CD4-positive, alpha-beta T cell treated with Interleukin-17A for 1 hour (primary cell): ENCODE data around the gene TMPRSS11E.
"Not testable (repeated sequence)": the region's sequence is repeated elsewhere in the genome, so short reads cannot be mapped to it uniquely, and the experiment has no call there.

ENCODE experiments used
- DNase-seq: peaks from one replicate; pipeline ENCODE4 v3.0.0-alpha.2; 2020

TMPRSS11E gene, protein sequence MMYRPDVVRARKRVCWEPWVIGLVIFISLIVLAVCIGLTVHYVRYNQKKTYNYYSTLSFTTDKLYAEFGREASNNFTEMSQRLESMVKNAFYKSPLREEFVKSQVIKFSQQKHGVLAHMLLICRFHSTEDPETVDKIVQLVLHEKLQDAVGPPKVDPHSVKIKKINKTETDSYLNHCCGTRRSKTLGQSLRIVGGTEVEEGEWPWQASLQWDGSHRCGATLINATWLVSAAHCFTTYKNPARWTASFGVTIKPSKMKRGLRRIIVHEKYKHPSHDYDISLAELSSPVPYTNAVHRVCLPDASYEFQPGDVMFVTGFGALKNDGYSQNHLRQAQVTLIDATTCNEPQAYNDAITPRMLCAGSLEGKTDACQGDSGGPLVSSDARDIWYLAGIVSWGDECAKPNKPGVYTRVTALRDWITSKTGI

DNA sequence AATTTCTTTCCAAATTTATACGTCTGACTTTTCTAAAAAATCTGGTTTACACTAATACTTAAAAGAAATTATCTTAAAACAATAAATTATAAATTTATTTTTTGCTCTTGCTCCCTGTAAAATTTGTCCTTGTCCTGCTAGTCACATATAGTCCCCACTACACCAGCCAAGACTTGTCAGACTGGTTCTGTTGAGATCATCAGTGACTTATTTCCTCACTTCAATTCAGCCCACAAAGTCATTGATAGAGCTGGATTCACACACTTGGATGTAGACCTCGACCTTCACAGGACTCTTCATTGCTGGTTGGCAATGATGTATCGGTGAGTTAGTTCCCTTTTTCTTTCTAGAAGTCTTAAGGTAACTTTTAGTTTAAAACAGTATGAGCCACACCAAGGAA, at the start of gene TMPRSS11E:
TMPRSS11E (plus strand) TSS at position 263 of the 400 bp plus-strand sequence; CDS start at position 313, 50 bp downstream.
- DNase-seq = no peak

DNA sequence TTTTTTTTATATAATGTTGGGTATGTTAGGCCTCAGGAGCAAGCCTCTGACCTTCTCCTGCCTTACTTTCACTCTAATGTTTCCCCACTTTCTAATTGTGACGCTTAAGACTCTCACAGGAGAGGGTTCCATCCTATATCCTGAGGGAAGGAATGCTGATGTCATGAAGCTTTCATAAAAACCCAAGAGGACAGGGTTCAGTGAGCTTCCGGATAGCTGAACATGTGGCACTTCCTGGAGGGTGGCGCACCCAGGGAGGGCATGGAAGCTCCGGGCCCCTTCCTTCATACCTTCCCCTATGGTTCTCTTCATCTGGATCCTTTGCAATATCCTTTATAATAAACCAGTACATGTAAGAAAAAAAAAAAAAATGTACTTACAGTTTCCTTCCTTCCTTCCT, 48.0 kb upstream of the TMPRSS11E start:
- DNase-seq = no peak

DNA sequence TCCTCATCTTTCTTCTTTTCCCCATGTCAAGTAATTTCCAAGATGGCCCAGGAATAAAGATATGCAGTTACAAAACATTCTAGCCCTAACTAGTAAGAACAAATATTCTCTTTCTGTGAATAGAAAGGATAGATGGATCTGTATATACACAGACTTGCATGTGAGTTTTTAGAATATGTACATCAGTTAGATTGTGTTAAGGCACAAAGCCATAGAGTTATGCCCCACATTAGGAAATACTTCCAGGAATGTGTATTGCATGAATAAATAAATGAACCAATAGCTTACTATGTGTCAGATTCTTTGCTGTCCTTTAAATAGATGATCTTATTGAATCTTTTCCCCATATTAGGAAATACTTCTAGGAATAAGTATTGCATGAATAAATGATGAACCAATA, 46.0 kb upstream of the TMPRSS11E start:
- DNase-seq = no peak

DNA sequence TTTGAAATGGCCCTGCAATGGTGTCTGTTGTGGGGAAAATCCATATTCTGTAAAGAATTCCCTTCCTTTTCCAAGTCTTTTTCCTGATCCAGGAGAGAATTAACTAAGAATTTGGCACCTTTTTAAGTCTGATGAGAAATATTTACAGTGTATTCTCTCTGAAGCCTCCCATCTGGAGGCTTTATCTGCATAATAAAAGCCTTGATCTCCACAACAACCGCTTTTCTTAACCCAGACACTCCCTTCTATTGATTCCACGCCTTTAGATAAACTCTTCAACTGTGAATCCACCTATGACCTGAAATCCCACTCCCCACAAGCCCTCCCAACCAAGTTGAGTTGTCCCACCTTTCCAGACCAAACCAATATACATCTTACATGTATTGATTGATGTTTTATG, 43.1 kb upstream of the TMPRSS11E start:
- DNase-seq = no peak

DNA sequence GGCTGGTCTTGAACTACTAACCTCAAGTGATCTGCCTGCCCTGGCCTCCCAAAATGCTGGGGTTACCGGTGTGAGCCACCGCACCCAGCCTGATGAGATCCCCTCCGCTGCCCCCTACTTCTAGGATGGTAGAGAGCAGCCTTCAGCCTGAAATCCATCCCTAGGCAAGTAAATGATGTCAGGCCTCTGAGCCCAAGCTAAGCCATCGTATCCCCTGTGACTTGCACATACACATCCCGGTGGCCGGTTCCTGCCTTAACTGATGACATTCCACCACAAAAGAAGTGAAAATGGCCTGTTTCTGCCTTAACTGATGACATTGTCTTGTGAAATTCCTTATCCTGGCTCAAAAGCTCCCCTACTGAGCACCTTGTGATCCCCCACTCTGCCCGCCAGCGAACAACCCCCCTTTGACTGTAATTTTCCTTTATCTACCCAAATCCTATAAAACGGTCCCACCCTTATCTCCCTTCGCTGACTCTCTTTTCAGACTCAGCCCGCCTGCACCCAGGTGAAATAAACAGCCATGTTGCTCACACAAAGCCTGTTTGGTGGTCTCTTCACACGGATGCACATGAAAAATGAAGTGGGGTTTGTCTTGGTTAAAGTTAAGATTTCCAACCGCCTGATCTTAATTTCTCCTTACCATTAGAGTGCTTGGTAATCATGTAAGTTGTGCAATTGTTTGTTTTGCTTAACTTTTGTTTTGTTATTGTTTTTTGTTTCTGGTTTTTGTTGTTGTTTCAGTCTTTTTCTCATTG, 41.4 kb upstream of the TMPRSS11E start:
- DNase-seq = not testable (repeated sequence)

DNA sequence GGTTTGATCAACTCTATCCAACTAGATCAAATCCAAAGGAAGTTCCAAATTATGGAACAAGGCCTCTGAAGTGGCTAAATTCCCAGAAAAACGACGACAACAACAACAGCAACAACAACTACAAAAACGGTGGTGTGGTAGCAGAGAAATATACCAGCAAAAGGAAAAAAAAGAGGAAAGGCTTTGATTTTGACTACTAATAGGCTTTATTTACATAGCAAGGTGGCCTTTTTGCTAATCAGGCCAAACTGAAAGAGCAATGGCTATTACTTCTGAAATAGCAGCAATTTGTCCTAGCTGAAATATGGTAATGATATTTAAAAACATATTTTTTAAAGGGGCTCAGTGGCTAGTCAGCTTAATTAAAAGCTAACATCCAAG, 40.8 kb upstream of the TMPRSS11E start:
- DNase-seq = no peak

DNA sequence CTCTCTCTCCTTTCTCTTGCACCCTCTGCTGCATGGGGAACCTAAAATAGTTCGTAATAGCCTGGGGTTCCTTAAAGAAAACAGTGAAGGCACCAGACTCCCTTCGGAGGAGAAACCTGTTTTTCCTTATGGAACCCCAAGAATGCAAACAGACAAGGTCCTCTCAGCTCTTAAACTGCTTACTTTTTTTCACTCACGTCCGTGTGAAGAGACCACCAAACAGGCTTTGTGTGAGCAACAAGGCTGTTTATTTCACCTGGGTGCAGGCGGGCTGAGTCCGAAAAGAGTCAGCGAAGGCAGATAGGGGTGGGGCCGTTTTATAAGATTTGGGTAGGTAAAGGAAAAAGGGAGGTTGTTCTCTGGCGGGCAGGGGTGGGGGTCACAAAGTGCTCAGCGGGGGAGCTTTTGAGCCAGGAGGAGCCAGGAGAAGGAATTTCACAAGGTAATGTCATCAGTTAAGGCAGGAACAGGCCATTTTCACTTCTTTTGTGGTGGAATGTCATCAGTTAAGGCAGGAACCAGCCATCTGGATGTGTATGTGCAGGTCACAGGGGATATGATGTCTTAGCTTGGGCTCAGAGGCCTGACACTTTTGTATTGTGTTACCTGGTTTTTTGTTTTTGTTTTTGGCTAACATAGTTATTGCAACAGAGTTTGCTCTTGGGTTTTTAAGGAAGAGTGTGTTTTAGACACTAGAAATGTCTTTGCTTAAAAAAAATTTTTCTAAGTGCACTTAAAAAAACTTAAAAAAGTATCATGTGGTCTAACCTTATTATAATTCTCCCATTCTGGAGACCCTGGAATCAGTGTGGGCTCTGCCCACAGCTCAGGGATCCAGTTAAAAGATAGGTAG, 40.0 kb upstream of the TMPRSS11E start:
- not testable (repeated sequence) for DNase-seq

DNA sequence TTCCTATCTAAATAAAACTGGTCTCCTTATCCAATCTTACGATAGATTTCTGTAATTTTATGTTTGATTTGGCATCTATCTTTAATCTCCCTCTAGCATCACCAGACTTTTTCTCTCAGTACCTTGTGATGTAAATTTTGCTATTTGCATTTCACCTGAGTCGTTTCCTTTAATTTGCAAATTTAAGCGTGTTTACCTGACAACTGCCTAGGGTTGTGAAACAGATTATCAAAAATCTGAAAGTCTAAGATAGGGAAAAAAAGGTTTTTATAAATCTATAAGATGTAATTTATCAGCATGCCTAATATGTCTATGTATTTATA, 39.4 kb upstream of the TMPRSS11E start:
- DNase-seq = no peak

DNA sequence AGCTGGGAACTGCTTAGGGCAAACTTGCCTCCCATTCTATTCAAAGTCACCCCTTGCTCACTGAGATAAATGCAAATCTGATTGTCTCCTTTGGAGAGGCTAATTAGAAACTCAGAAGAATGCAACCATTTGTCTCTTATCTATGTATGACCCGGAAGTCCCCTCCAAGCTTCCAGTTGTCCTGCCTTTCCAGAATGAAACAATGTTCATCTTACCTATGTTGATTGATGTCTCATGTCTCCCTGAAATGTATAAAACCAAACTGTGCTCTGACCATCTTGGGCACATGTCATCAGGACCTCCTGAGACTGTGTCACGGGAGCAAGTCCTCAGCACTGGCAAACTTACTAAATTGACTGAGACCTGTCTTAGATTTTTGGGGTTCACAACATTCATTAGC, 37.1 kb upstream of the TMPRSS11E start:
- no peak for DNase-seq

DNA sequence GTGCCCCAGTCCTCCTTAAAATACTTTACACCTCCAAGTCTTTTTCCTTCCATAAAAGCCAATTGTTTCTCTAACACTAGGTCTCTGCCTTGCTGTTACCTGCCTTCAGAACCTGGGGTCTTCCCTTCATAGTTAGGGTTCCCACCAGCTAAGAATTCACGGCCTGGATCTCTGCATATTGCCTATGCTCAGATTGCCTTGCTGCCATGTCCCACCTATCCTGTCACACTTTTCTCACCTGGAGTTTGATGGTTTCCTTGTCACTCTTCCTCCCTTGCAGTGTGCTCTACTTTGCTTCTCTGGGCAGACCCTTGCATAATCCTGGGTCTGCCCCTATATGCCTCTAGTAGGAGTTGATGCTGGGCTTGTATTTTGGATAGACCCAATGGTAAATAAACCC, 36.6 kb upstream of the TMPRSS11E start:
- DNase-seq = no peak

DNA sequence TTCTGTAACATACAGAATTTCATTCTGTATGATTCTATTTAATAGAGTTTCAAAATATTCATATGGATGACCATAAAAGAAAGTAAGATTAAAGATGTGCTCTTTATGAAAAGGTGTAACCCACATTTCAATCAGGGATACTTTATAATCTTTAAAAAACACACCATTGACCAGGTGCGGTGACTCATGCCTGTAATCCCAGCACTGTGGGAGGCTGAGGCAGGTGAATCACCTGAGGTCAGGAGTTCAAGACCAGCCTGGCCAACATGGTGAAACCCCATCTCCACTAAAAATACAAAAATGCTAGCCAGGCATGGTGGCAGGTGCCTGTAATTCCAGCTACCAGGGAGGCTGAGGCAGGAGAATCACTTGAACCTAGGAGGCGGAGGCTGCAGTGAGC, 35.2 kb upstream of the TMPRSS11E start:
- not testable (repeated sequence) for DNase-seq

DNA sequence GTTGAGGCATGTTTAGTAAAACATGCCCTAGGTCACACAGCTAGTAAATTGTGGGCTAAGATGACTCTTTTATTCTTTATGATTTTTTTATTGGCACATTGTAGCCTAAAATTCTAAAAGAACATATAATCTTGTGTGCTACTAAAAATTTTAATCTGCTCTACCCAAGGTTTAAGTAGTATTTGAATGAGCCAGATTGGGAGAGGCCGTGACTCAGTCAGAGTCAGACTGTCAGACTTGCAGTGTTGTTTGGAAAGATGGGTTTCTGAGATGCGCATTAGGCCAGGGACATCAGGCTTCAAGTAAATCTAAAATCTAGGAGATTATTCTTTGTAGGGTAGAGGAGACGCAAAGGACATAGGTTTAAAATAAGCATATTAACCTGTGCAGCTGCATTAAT, 30.7 kb upstream of the TMPRSS11E start:
- no peak for DNase-seq

DNA sequence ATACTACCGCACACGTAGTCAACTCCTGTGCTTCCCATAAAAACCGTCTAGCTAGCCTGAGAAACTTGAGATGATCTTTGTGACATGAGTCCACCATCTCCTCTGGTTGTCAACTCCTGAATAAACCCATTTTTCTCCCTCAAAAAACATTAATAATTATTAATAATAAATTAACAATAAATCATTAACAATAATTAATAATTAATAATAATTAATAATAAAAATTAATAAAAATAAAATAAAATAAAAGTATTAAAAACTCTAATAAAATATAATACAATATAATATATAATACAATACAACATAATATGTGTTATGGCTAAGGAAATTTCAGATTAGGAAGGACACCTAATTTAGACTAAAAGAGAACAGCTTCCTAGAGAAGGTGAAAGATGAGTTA, 20.7 kb upstream of the TMPRSS11E start:
- DNase-seq = no peak

DNA sequence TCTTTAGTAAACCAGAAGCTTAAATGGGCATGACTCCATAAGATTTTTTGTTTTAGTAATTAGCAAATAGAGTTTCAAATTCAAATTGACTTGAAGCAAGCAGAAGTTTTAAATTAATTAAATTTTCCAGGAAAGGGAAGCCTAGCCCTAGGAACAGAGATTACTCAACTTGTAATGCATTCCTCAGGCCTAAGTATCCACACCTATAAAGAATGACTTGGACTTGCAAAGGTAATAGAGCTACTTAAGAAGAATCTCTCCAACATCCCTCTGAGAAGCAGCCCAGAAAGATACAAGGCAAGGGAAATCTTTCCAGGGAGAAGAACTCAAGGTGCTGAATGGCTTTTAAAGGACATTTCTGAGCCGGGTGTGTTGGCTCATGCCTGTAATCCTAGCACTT, 16.9 kb upstream of the TMPRSS11E start:
- DNase-seq = no peak

DNA sequence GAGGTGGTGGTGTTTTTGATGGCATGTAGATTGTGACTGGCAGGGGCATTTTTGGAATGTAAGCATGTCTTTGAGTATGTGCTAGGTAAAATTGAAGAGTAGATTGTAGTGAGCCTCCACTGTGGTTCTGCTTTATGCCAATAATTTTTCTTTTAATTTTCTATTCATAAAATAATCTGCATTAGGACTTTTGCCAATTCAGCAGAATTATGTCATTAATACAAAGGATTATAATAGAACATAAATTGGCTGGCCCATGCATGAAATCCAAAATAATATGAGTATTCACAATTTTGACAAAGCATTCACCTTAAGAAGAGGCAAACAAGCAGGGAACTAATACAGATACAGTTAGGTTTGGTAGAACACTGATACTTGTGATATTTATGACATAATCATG, 14.9 kb upstream of the TMPRSS11E start:
- no peak for DNase-seq

DNA sequence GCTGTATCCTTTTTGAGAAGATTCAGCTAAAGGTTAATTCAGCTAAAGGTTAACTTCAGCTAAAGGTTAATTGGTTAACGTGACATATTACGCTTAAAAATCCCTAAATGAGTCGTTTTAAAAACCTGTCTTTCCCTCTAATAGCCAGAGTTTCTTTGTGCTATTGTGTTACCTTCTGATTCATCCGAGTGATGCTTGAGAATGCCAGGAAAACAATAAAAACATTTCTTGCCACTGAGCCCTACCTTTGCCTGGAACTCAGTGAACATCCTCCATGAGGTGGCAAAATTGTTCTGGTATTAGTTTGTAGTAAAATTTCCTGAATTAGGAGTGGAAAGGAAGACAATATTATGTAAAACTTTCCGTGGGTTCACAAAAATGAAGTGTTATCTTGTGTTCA, 13.7 kb upstream of the TMPRSS11E start:
- DNase-seq = no peak

DNA sequence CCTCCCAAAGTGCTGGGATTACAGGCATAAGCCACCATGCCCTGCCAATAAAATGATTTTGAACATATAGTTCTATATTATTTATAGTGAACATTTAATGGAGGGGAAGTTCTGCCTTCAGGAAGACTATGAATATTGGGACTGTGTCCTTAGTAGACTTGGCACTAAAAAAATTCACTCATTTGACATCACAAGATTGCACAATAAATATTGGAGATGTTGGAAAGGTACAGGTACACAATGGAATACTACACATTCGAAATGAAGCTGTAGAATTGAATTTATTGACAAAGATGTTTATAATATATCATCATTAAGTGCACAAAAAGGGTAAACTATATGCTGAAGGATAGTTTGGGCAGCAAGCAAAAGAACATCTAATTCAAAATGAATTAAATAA, 13.0 kb upstream of the TMPRSS11E start:
- no peak for DNase-seq

DNA sequence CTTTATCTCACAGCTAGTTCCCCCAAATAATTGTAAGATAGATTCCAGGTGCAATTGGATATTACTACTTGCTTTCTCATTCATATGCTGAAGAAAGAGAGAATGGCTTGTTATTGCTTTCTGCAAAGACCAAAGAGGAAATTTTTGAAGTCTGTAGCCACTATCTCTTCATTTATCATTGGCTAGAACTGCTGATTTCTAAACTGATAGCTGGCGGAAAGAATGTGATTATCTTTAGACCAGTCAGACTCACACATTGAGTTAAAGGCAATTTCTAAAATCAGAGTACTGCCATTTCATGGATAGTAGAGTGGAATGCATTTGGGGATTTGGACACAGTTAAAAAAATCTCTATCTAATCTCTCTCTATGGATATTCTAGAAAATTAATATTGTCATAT, 12.4 kb upstream of the TMPRSS11E start:
- no peak for DNase-seq

DNA sequence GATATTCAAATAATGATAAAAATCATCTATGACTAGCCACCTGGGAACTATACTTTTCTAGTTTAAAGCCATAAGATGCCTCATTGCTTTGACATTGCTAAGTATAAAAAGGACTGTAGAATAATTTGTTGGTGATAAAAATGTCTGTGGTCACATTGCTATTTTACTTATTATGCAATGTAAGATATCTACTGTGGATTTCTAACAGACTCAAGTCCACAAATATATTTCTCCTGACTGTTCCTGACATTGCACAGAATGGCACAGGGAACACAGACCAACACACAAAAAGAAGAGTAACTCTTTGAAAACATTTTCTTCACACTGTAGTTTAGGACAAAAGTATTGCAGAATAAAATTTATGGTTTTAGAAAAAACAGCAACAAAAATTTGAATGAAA, 2.2 kb upstream of the TMPRSS11E start:
- no peak for DNase-seq

DNA sequence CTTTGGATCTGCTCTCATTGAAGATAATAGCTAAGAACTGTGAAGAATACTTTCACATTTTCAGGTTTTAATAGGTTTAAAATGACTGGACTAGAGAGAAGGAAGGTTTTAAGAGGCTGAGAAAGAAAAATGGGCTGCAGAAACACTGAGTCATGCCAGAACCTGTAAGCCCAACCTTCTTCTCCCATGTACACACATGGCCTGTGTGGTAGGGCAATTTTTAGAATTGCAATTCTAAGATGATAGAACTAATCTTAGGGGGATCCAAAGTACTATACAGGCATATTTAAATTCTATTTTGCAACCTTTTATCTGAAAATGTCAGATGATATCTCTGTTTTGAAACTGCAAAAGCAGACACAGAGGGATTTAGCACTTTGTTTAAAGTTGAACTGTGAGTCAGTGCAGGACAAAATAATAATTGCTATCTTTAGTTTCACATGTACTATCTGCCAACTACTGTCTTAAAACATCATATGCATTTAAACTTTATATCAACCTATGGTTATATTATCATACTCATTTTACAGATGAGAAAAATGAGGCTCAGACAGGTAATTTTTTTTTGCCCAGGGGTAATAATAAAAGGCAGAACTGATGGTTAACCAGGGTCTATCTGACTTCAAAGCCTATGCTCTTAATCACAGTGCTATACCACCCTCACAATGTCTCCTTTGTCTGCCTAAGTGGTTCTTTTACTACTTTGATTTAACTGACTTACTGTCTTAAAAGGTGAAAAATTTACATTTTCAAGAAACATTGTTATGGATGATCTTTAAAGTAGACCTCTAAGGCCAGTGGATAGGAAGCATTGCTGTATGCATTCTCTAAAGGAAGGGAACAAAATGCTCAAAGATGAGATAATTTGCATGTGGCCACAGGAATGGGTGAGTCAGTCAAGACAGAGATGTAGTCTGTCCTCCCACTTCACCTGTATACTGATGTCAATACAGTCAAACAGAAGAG, 4.3 kb downstream of the TMPRSS11E start:
- no peak for DNase-seq

DNA sequence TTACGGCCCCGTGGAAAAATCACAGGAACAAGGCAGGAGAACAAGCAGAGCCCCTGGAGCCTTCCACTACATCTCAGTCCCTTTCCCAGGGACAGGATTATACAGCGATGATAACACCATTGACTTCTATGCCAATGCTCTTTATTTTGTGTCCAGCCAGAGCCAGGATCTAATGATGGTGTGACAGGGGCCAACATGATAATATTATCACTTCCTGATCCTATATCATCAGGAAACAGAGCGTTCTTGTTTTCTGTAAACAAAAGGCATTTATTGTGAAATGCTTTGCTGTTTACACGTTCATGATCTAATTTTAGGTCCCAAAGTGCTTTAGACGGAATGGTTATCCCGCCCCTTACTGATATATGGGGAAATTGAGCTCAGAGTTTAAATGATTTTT, 12.8 kb downstream of the TMPRSS11E start:
- no peak for DNase-seq

DNA sequence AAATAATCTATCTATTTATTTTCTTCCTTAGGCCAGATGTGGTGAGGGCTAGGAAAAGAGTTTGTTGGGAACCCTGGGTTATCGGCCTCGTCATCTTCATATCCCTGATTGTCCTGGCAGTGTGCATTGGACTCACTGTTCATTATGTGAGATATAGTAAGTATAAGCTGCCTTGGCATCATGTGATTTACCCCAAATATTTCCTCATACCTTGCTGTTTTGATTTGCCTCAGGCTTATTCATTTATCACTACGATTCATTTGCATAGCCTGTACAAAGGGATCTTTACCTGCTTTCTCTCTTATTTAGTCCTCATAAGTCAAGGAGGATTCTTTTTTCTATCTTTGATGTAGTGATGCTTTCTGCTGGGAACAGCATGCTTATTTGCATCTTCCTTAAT, 14.5 kb downstream of the TMPRSS11E start:
- DNase-seq = no peak
